ENCODE data around the gene INPP5B.
"Not testable (repeated sequence)": the region's sequence is repeated elsewhere in the genome, so short reads cannot be mapped to it uniquely, and the experiment has no call there.

Gene INPP5B

DNA sequence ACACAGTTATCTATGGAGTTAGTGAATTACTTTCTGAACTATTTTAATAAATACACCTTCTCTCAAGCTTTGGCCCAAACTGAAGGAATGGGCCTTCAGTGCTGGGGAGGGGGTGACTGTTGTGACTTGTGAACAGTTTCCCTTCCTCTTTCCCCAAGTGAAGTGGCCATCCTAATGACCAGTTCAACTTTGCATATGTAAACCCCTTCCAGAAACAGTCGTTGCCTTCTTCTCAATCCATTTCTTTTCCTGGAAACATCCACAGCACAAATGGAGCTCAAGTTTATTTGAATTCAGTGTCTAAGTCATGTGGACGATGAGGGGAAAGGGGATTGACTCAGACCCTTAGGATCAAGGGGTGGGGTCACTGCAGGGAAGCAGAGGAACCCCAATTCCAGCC, 1.3 kb upstream of the INPP5B start:
- DNase-seq: no peak

GRCh38 chr1:37947364-37947763, 511 bp upstream of the INPP5B start:
- DNase-seq: no peak

- DNase-seq: peak in 30 of 51 donors; percentile 7 to 61 (median 31)
These were observed 830 bp downstream of the INPP5B start for GRCh38 chr1:37945743-37946702.

DNA sequence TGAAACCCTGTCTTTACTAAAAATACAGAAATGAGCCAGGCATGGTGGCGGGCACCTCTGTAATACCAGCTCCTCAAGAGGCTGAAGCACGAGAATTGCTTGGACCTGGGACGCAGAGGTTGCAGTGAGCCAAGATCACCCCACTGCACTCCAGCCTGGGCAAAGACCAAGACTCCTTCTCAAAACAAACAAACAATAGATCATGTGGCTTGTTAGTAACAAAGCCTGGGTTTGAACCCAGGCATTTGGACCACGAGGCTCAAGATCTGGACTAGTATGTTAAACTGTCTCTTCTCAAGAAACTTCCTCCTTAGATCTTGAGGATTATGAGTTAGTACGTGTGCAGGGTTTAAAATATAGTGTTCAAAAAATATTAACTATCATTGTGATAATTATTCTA, 1.6 kb downstream of the INPP5B start:
- DNase-seq: no peak

- no peak for DNase-seq
These were observed 2.0 kb downstream of the INPP5B start for GRCh38 chr1:37944816-37945215.

GRCh38 chr1:37944086-37944763, 2.6 kb downstream of the INPP5B start:
- no peak for DNase-seq

GRCh38 chr1:37940299-37940947, 6.4 kb downstream of the INPP5B start:
- DNase-seq: peak in 3 of 51 donors; percentile 5 to 23 (median 12)

DNA sequence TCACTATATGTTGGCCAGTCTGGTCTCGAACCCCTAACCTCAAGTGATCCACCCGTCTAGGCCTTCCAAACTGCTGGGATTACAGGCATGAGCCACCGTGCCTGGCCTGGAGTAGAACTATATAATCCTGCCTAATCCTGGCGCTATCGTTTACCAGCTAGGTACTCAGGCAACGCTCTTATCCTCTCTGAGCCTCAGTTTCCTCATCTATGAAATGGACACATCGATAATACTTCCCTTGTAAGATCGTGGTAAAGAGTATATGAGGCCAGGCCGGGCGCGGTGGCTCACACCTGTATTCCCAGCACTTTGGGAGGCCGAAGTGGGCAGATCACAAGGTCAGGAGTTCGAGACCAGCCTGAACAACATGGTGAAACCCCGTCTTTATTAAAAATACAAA, 10.1 kb downstream of the INPP5B start:
- DNase-seq: not testable (repeated sequence)

GRCh38 chr1:37932759-37933158, 14.1 kb downstream of the INPP5B start:
- DNase-seq: peak in 1 of 51 donors; percentile 9

DNA sequence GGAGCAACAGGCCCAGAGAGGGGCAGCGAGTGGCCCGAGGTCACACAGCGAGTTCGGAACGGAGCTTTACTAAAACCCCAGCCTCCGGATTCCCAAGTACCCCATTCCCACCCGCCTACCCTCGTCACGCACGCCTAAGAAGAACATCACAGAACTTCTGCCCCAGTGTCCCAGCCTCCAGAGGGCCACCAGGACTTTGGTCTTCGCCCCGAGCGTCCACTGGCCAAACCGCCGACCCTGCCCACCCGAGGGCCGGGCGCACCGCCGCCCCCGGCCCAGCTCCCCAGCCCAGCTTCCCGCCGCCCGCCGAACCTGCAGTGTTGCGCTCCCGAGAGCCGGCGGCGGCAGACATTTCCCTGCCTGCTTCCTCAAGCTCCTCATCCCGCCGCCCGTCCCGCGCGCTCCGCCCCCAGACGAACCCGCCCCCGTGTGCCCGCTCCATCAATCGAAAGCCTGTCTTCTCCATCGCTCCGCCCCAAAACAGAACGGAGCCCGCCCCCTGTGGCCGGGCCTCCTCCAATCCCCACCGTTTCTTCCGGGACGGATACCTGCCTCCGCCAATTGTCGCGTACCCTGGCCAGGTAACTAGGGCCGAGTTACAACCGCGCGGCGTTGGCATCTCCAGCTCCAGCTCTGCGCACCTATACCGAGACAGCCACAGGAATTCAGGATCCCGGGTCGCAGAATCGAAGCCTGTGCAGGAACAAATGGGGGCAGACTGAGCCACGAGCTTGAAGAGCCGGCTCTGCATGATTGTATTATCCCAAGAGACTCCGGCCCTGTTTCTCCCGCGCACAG, 15.3 kb downstream of the INPP5B start:
- DNase-seq: peak; percentile 42 to 96 (median 89)

GRCh38 chr1:37931102-37931360, 15.8 kb downstream of the INPP5B start:
- DNase-seq: peak in 1 of 51 donors; percentile 20

GRCh38 chr1:37930246-37931101, 16.4 kb downstream of the INPP5B start:
- no peak for DNase-seq

DNA sequence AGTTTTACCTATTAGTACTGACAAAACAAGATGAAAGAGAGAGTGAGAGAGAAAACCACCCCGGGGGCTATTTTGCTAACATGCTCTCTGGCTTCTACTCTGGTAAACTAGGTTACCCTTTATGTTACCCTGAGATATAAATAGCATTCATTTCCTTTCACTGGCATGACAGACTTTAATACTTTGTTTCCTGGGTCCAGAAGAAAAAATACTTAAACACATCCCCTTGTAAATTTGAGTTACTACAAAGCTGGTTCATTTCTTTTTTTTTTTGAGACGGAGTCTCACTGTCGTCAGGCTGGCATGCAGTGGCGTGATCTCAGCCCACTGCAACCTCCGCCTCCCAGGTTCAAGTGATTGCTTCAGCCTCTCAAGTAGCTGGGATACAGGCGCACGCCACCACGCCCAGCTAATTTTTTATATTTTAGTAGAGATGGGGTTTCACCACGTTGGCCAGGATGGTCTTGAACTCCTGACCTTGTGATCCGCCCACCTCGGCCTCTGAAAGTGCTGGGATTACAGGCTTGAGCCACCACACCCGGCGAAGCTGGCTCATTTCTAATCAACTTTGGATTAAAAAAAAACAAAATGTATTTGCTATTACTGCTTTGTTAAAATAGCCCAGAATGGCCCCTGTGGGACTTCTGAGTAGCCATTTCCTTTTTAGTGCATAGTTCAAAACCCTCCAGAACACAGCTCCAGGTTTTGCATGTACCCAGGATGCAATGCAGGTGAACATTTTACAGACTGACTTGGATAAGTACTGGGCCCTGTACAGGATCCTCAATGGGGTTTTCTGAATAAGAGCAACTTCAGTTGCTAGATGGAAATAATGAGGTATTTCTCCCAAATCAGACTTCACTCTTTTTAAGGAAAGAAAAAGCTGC, 20.6 kb downstream of the INPP5B start:
- no peak for DNase-seq

DNA sequence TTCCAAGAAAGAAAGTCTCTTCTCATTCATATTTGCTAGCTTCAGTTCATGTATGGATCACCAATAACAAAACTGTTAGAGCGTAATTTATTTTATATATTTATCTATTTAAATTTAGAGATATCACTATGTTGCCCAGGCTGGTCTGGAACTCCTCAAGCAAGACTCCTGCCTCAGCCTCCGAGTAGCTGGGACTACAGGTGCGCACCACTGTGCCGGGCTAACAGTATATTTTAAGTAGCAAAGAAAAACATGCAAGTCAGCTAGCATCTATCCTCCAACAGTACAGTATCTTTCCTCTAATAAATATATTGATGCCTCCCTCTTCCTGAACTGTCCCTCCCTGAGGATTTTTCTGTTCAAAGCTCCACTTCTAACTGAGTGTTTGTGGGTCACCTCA, 21.5 kb downstream of the INPP5B start:
- DNase-seq: no peak

DNA sequence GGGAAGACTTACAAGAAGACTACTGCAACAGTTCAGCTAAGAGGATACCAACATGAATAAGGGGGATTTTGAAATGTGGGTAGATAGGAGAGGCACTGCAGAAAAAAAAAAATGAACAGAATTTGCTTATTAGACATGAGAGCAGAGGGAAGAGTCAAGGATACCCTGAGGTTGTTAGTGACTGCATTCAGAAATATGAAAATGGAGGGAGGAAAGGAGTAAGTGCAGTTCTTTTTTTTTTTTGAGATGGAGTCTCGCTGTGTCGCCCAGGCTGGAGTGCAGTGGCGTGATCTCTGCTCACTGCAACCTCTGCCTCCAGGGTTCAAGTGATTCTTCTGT, 23.3 kb downstream of the INPP5B start:
- DNase-seq: no peak

DNA sequence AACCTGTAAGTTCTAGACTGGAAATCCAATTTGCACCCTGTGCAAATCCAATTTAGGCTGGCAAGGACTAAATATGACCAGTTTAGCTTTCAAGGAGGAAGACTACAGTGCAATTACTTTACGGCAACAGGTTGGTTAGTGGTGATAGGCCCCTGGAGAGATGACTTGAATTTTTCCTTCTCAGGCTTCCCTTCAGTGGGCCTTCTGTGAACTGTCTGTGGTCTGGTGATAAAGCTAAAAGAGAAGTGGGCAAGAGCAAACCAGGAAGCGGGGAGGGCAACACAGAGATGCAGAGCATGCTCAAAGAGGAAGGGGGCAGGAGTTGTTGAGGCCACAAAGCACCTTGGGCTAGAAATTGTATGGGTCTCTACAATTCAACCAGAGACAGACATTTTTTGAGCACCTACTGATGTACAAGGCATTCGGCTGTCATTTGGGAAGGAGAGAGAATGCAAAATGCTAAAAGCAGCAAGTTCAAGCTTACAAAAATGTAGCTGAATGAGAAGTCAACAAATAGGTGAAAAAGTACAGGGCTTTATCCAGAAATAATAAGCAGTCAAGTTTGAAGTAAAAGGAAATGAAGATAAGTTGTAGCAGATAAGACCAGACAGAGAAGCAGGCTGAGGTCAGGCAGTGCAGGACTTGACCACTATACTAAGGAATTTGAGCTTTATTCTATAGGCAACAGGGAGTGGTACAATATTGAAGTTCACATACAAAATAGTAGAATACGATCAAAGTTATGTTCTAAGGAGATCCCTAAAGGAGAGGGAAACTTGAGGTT, 23.9 kb downstream of the INPP5B start:
- DNase-seq: peak in 1 of 51 donors; percentile 7

DNA sequence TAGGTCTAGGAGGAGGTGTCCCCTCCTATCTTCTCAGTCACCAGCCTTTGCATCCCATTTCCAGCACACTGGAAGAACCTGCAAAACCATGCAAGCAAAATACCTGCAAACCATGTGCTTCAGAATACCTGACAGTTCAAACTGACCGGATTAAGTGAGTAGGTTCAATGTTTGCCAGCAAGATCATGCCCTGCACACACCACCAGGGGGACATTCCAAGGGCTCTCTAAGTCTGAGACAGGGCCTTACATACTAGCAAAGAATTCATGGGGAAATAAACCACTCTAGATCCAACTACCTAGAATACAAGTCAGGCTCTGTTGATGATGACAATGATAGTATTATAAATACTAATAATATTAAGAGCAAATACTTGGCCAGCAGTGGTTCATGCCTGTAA, 27.6 kb downstream of the INPP5B start:
- no peak for DNase-seq

GRCh38 chr1:37915476-37916093, 31.3 kb downstream of the INPP5B start:
- no peak for DNase-seq
